PFSK-1 (cell line): ENCODE data around the gene SORCS3.

Experiments used
- FOXP2 ChIP-seq: optimal IDR thresholded peaks from 2 replicates; pipeline ENCODE3; 2011; ENCODE audit warnings: borderline replicate concordance, control low read depth, inconsistent platforms; ENCODE audit not compliant: insufficient read depth; ENCODE audit errors: extremely low read length, extremely low read depth
- POLR2AphosphoS5 ChIP-seq: IDR thresholded peaks from 2 replicates; pipeline ENCODE4 v1.6.1; 2012; ENCODE audit warnings: low read depth, mild to moderate bottlenecking, control low read depth, low read length, moderate library complexity
- TAF1 ChIP-seq: IDR thresholded peaks from 2 replicates; pipeline ENCODE4 v1.6.1; 2012; ENCODE audit warnings: low read length, control low read depth, borderline replicate concordance; ENCODE audit not compliant: insufficient read depth
- TF ChIP-seq, protein P1 (sequence below), 2 experiments: IDR thresholded peaks; 2 replicates each; pipeline versions ENCODE4 v1.6.1 to v1.8.0; 2011 to 2012; ENCODE audit warnings: low read depth in 2 of 2, low read length in 2 of 2, control low read depth in 1 of 2, inconsistent platforms in 1 of 2, mild to moderate bottlenecking in 1 of 2, moderate library complexity in 1 of 2; ENCODE audit not compliant: insufficient read depth in 1 of 2

DNA sequence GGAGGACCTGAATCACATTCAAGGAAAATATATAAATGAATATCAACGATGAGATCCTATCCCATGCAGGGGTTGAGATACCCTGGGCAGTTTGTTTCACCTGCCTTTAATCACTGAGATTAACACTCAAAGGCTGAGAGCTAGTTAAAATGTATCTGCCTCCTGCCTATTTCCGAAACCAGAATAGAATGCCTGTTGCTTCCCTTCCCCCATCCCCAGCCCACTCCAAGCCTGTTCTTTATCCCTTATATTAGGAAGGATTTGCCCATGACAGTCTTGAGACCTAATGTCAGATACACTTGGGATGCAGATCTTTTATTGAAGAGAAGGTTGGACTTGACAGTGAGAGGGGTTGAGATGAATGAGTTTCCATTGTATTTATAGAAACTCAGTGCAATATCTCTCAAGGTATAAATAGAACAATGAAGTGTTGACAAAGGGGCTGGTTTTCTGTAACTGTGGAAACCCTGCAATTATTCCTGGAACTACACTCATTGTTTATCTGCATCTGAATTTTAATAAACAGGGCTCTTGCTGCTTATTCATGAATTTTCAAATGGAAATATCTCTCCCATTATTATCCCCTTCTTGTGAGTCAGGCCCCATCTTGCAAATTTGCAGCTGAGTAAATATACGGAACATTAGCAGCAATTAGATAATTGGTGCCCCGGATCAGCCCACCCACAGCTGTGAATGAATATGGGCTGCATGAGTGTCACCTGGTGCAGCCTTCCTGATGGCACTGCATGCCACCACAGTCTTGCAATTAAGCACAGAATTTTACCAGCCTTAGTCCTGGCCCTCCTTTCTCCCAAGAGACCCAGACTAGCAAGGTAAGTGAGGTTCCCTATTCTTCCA lies 66.7 kb downstream of the SORCS3 start:
- TF ChIP-seq TAF1 (no peak), FOXP2 (no peak), POLR2AphosphoS5 (no peak)
- TF ChIP-seq, protein P1, sequence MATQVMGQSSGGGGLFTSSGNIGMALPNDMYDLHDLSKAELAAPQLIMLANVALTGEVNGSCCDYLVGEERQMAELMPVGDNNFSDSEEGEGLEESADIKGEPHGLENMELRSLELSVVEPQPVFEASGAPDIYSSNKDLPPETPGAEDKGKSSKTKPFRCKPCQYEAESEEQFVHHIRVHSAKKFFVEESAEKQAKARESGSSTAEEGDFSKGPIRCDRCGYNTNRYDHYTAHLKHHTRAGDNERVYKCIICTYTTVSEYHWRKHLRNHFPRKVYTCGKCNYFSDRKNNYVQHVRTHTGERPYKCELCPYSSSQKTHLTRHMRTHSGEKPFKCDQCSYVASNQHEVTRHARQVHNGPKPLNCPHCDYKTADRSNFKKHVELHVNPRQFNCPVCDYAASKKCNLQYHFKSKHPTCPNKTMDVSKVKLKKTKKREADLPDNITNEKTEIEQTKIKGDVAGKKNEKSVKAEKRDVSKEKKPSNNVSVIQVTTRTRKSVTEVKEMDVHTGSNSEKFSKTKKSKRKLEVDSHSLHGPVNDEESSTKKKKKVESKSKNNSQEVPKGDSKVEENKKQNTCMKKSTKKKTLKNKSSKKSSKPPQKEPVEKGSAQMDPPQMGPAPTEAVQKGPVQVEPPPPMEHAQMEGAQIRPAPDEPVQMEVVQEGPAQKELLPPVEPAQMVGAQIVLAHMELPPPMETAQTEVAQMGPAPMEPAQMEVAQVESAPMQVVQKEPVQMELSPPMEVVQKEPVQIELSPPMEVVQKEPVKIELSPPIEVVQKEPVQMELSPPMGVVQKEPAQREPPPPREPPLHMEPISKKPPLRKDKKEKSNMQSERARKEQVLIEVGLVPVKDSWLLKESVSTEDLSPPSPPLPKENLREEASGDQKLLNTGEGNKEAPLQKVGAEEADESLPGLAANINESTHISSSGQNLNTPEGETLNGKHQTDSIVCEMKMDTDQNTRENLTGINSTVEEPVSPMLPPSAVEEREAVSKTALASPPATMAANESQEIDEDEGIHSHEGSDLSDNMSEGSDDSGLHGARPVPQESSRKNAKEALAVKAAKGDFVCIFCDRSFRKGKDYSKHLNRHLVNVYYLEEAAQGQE (IDR thresholded peaks at IDR 0.05; ENCODE audit: insufficient read depth in 1 of 2, low read depth in 2 of 2, low read length in 2 of 2), result no peak
